Placental epithelial cell (primary cell): ENCODE results near the gene ZNF516. TPM values are rescaled to one million over a fixed set of nuclear protein-coding genes. Genes with fewer than 3 reads are reported as not detected.

ENCODE experiments used
- total RNA-seq: library from RNA; depleted of rRNA; stranded (reverse); fragments of >200 nt; gene quantifications from 2 replicates; pipeline ENCODE4 v1.2.3, GENCODE V29; 2012

ZNF516 gene
- total RNA-seq = 12.1 and 17.3 TPM in 2 replicates

DNA sequence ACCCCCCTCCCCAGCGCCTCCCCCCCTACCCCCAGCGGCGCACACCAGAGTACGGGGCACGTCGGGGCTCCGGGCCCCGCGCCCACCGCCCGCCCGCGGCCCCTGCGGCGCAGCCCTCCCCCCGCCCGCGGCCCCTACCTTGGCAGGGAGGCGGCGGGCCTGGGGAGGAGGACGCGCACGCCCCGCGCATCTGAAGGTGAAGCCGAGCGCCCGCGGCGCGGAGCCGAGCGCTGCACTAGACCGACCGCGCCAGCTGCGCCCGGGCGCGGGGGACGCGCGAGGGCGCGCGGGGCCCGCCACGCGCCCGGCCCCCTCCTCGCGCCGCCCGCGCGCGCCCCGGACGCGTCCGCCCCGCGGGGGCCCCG lies at the start of gene ZNF516:
Gene ZNF516 (minus strand): TSS at position 237 of the 365 bp plus-strand sequence. CDS start 52,188 bp downstream, outside the sequence.

